ENCODE results near the gene PEBP1.
"Not testable (repeated sequence)": the region's sequence is repeated elsewhere in the genome, so short reads cannot be mapped to it uniquely, and the experiment has no call there.

PEBP1 gene

DNA sequence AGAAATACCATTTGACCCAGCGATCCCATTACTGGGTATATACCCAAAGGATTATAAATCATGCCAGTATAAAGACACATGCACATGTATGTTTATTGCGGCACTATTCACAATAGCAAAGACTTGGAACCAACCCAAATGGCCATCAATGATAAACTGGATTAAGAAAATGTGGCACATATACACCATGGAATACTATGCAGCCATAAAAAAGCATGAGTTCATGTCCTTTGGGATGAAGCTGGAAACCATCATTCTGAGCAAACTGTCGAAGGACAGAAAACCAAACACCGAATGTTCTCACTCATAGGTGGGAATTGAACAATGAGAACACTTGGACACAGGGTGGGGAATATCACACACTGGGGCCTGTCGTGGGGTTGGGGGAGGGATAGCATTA, 6.5 kb upstream of the PEBP1 start:
- POLR2A ChIA-PET; H3K9me3 ChIP-seq (ENCODE audit: control insufficient read depth, insufficient read depth, low read depth, low read length); H3K4me3 ChIP-seq (ENCODE audit: low read depth, low read length); H3K36me3 ChIP-seq (ENCODE audit: control insufficient read depth in 2 of 2, insufficient read depth in 1 of 2, low read length in 2 of 2); H3K27ac ChIP-seq (ENCODE audit: extremely low read depth, low read depth, low read length); CTCF ChIA-PET: not testable (repeated sequence)
- peaks cover 10% of the 10 kb centered on the region; the same call in 1 of the 2 replicates for H3K4me1 ChIP-seq (ENCODE audit: control insufficient read depth, insufficient read depth, low read length)
- TF ChIP-seq, protein P1, sequence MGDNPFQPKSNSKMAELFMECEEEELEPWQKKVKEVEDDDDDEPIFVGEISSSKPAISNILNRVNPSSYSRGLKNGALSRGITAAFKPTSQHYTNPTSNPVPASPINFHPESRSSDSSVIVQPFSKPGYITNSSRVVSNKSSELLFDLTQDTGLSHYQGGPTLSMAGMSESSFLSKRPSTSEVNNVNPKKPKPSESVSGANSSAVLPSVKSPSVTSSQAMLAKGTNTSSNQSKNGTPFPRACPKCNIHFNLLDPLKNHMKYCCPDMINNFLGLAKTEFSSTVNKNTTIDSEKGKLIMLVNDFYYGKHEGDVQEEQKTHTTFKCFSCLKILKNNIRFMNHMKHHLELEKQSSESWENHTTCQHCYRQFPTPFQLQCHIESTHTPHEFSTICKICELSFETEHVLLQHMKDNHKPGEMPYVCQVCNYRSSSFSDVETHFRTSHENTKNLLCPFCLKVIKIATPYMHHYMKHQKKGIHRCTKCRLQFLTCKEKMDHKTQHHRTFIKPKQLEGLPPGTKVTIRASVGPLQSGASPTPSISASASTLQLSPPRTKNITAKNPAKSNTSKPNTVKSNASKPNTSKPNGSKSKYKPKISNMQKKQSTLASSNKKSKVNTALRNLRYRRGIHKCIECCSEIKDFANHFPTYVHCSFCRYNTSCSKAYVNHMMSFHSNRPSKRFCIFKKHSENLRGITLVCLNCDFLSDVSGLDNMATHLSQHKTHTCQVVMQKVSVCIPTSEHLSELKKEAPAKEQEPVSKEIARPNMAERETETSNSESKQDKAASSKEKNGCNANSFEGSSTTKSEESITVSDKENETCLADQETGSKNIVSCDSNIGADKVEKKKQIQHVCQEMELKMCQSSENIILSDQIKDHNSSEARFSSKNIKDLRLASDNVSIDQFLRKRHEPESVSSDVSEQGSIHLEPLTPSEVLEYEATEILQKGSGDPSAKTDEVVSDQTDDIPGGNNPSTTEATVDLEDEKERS (tag by site-specific recombination; IDR thresholded peaks at IDR 0.05) = peak; percentile 47; the same call in 1 of the 2 replicates
- TF ChIP-seq ZNF146 (tag by site-specific recombination; IDR thresholded peaks at IDR 0.05) = peak; percentile 96

DNA sequence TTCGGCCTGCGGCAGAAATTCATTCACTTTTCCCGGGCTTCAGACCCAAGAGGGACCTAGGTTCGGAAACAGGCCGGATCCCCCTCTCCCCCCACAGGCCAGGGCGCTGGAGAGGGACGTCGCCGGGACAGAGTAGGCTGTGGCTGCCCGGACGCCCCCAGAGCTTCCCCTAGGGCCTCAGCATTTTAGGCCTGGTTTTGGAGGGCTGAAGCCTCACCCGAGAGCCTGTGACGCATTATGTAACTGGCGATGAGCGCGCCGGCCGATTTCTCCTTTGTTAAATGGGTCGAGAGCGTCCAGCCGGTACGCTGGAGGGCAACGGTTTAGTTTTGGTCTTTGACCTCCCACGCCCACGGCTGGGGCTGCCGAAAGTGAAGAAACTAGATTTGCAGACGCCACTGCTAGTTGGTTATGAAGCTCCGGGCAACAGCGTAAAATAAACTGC, 657 bp downstream of the PEBP1 start:
- CTCF ChIA-PET = interaction anchor here (0.7 to 1.6 kb wide), 3 partner anchors 16 to 240 kb away, joined by 3 to 8 read pairs (median 4); partner anchors contain the start of gene SUDS3
- POLR2A ChIA-PET = interaction anchor here (1.0 to 1.8 kb wide), 10 partner anchors 12 to 241 kb away, joined by 3 to 12 read pairs (median 4); partner anchors contain the start of genes SUDS3, TAOK3, VSIG10 and WSB2
- Histone ChIP-seq H3K4me3 (ENCODE audit: low read depth, low read length) (peak overlapping the region; percentile 79), H3K4me1 (ENCODE audit: control insufficient read depth, insufficient read depth, low read length) (peaks cover 8% of the 10 kb centered on the region; the same call in 1 of the 2 replicates), H3K36me3 (ENCODE audit: control insufficient read depth in 2 of 2, insufficient read depth in 1 of 2, low read length in 2 of 2) (peaks cover 26 to 44% of the 10 kb centered on the region in 2 experiments), H3K9me3 (ENCODE audit: control insufficient read depth, insufficient read depth, low read depth, low read length) (no peaks in the 10 kb centered on the region), H3K27ac (ENCODE audit: extremely low read depth, low read depth, low read length) (peak overlapping the region; percentile 58; the same call in 1 of the 2 replicates)
- TF ChIP-seq, protein P2, sequence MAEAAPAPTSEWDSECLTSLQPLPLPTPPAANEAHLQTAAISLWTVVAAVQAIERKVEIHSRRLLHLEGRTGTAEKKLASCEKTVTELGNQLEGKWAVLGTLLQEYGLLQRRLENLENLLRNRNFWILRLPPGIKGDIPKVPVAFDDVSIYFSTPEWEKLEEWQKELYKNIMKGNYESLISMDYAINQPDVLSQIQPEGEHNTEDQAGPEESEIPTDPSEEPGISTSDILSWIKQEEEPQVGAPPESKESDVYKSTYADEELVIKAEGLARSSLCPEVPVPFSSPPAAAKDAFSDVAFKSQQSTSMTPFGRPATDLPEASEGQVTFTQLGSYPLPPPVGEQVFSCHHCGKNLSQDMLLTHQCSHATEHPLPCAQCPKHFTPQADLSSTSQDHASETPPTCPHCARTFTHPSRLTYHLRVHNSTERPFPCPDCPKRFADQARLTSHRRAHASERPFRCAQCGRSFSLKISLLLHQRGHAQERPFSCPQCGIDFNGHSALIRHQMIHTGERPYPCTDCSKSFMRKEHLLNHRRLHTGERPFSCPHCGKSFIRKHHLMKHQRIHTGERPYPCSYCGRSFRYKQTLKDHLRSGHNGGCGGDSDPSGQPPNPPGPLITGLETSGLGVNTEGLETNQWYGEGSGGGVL (tag by site-specific recombination; IDR thresholded peaks at IDR 0.05) = peak; percentile 33; the same call in 1 of the 2 replicates
- TF ChIP-seq ZNF335 (tag by site-specific recombination; conservative IDR thresholded peaks at IDR 0.05) (peak; percentile 76), EGR2 (tag by site-specific recombination; IDR thresholded peaks at IDR 0.05; ENCODE audit: low read depth) (peak; percentile 40; the same call in 1 of the 2 replicates), TCF7L2 (IDR thresholded peaks at IDR 0.05; ENCODE audit: borderline replicate concordance, low read depth, low read length) (no peak)

DNA sequence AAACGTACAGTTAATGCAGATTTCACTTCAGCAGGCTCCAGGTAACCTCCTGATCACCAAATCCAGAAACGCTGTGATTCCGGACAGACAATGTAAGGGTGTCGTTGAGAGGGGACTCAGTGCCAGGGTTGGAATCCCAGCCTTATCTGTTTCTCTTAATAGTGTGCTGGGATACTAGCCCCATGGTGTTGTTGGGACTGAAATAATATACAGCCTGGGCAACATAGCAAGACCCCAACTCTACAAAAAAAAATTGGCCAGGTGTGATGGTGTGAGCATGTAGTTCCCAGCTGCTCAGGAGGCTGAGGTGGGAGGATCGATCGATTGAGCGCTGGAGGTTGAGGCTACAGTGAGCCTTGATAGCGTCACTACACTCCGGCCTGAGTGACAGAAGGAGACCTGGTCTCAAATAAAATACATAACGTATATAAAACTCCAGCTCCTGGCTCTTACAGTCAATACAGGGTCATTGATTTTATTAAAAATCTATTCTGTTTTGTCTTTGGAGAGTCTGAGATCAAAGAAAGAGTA, 1.3 kb downstream of the PEBP1 start:
- H3K9me3 ChIP-seq (ENCODE audit: control insufficient read depth, insufficient read depth, low read depth, low read length) = no peaks in the 10 kb centered on the region
- peaks cover 33 to 49% of the 10 kb centered on the region in 2 experiments for H3K36me3 ChIP-seq (ENCODE audit: control insufficient read depth in 2 of 2, insufficient read depth in 1 of 2, low read length in 2 of 2)
- H3K4me3 ChIP-seq (ENCODE audit: low read depth, low read length) = peak overlapping the region; percentile 79
- ChIA-PET CTCF (interaction anchor here (1.3 to 1.6 kb wide), 2 partner anchors 44 to 238 kb away, joined by 3 to 4 read pairs; no protein-coding TSS in a partner anchor), POLR2A (interaction anchor here (0.8 to 1.6 kb wide), 2 partner anchors 13 to 76 kb away, joined by 3 to 5 read pairs; partner anchors contain the start of gene WSB2)
- no peak overlapping the region for H3K27ac ChIP-seq (ENCODE audit: extremely low read depth, low read depth, low read length)
- TF ChIP-seq KLF10 (tag by site-specific recombination; IDR thresholded peaks at IDR 0.05) = no peak
- no peak for TF ChIP-seq ZFP69B (tag by site-specific recombination; IDR thresholded peaks at IDR 0.05)
- peak; percentile 98 for TF ChIP-seq ZNF121 (tag by site-specific recombination; IDR thresholded peaks at IDR 0.05)
- TF ChIP-seq, protein P3, sequence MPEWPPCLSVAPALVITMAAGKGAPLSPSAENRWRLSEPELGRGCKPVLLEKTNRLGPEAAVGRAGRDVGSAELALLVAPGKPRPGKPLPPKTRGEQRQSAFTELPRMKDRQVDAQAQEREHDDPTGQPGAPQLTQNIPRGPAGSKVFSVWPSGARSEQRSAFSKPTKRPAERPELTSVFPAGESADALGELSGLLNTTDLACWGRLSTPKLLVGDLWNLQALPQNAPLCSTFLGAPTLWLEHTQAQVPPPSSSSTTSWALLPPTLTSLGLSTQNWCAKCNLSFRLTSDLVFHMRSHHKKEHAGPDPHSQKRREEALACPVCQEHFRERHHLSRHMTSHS (tag by site-specific recombination; IDR thresholded peaks at IDR 0.05) = no peak
- TF ChIP-seq, protein P4, sequence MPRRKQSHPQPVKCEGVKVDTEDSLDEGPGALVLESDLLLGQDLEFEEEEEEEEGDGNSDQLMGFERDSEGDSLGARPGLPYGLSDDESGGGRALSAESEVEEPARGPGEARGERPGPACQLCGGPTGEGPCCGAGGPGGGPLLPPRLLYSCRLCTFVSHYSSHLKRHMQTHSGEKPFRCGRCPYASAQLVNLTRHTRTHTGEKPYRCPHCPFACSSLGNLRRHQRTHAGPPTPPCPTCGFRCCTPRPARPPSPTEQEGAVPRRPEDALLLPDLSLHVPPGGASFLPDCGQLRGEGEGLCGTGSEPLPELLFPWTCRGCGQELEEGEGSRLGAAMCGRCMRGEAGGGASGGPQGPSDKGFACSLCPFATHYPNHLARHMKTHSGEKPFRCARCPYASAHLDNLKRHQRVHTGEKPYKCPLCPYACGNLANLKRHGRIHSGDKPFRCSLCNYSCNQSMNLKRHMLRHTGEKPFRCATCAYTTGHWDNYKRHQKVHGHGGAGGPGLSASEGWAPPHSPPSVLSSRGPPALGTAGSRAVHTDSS (tag by site-specific recombination; IDR thresholded peaks at IDR 0.05) = 0 out of 2 replicates have a peak, but pooled peaks have one; percentile 8
- no peak for TF ChIP-seq ZNF777 (tag by site-specific recombination; IDR thresholded peaks at IDR 0.05; ENCODE audit: borderline replicate concordance)
- TF ChIP-seq, protein P5, sequence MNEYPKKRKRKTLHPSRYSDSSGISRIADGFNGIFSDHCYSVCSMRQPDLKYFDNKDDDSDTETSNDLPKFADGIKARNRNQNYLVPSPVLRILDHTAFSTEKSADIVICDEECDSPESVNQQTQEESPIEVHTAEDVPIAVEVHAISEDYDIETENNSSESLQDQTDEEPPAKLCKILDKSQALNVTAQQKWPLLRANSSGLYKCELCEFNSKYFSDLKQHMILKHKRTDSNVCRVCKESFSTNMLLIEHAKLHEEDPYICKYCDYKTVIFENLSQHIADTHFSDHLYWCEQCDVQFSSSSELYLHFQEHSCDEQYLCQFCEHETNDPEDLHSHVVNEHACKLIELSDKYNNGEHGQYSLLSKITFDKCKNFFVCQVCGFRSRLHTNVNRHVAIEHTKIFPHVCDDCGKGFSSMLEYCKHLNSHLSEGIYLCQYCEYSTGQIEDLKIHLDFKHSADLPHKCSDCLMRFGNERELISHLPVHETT (tag by site-specific recombination; IDR thresholded peaks at IDR 0.05) = no peak
- H3K4me1 ChIP-seq (ENCODE audit: control insufficient read depth, insufficient read depth, low read length) = peaks cover 3% of the 10 kb centered on the region; the same call in 1 of the 2 replicates
